GM23338 (cell line): ENCODE measurements around the gene TPCN2. TPM values are rescaled to one million over a fixed set of nuclear protein-coding genes. Genes with fewer than 3 reads are reported as not detected.

Source experiments
- ATAC-seq: fragments of 200-7000 bp; cut with Tn5 transposase; 3 replicates; pipeline ENCODE4 v1.9.1; 2020
- DNase-seq: peaks from one replicate; pipeline ENCODE4 v3.0.0-alpha.2; 2015; ENCODE audit warnings: low spot score
- H2AFZ ChIP-seq: fragments of 200-600 bp; sonication (generic); 2 replicates; pipeline ENCODE4 v1.8.0; 2016; ENCODE audit warnings: antibody characterized with exemption, mild to moderate bottlenecking, moderate library complexity
- H3F3A ChIP-seq: fragments of 200-600 bp; sonication (generic); replicated peaks from 2 replicates; pipeline ENCODE4 v1.8.0; 2017; ENCODE audit warnings: antibody characterized with exemption, mixed run types, low read depth
- H3K27ac ChIP-seq: fragments of 200-600 bp; sonication (generic); 2 replicates; pipeline ENCODE4 v1.6.1; 2016; ENCODE audit warnings: low read depth
- H3K27me3 ChIP-seq: fragments of 200-600 bp; sonication (generic); 2 replicates; pipeline ENCODE4 v1.8.0; 2016; ENCODE audit warnings: mild to moderate bottlenecking, mixed run types, moderate library complexity; ENCODE audit not compliant: insufficient read depth
- H3K36me3 ChIP-seq: fragments of 200-600 bp; sonication (generic); 2 replicates; pipeline ENCODE4 v1.8.0; 2016; ENCODE audit warnings: mild to moderate bottlenecking; ENCODE audit not compliant: insufficient read depth
- H3K4me1 ChIP-seq: fragments of 200-600 bp; sonication (generic); 2 replicates; pipeline ENCODE4 v1.8.0; 2016; ENCODE audit warnings: mild to moderate bottlenecking, moderate library complexity; ENCODE audit not compliant: insufficient read depth
- H3K4me2 ChIP-seq: fragments of 200-600 bp; sonication (generic); 2 replicates; pipeline ENCODE4 v1.7.1; 2017; ENCODE audit warnings: mixed run types
- H3K4me3 ChIP-seq: fragments of 200-600 bp; sonication (generic); 2 replicates; pipeline ENCODE4 v1.6.1; 2016; ENCODE audit warnings: mixed run types
- H3K79me2 ChIP-seq: fragments of 200-600 bp; sonication (generic); replicated peaks from 2 replicates; pipeline ENCODE4 v1.8.0; 2017; ENCODE audit warnings: mild to moderate bottlenecking; ENCODE audit not compliant: insufficient read depth
- H3K9me2 ChIP-seq: fragments of 200-600 bp; sonication (generic); 2 replicates; pipeline ENCODE4 v1.8.0; 2017; ENCODE audit not compliant: insufficient read depth
- H4K20me1 ChIP-seq: fragments of 200-600 bp; sonication (generic); replicated peaks from 2 replicates; pipeline ENCODE4 v1.8.0; 2017; ENCODE audit warnings: mild to moderate bottlenecking; ENCODE audit not compliant: insufficient read depth
- H3K27ac Mint-ChIP-seq: 2 replicates; pipeline ENCODE4 v1.8.0; 2020; ENCODE audit warnings: inconsistent platforms, mild to moderate bottlenecking, moderate library complexity, mixed read lengths
- H3K27me3 Mint-ChIP-seq: 3 replicates; pipeline ENCODE4 v1.8.0; 2022; ENCODE audit warnings: low read depth, mild to moderate bottlenecking, moderate library complexity, mixed read lengths, inconsistent platforms; ENCODE audit not compliant: insufficient read depth, poor library complexity
- H3K36me3 Mint-ChIP-seq: 3 replicates; pipeline ENCODE4 v1.8.0; 2021; ENCODE audit warnings: low read depth, mild to moderate bottlenecking, inconsistent platforms, moderate library complexity, mixed read lengths
- H3K4me1 Mint-ChIP-seq: 3 replicates; pipeline ENCODE4 v1.8.0; 2020; ENCODE audit warnings: mild to moderate bottlenecking, inconsistent platforms, mixed read lengths
- H3K4me3 Mint-ChIP-seq: 3 replicates; pipeline ENCODE4 v1.8.0; 2021; ENCODE audit warnings: moderate library complexity, mild to moderate bottlenecking, inconsistent platforms, mixed read lengths
- H3K9me3 Mint-ChIP-seq: 3 replicates; pipeline ENCODE4 v1.8.0; 2020; ENCODE audit warnings: moderate library complexity, mild to moderate bottlenecking, inconsistent platforms, mixed read lengths
- EZH2 ChIP-seq: fragments of 200-600 bp; sonication (generic); IDR thresholded peaks from one replicate; pipeline ENCODE4 v1.8.0; 2017; ENCODE audit warnings: antibody characterized with exemption, mild to moderate bottlenecking, low read depth; ENCODE audit not compliant: unreplicated experiment
- JUNB ChIP-seq: IDR thresholded peaks from one replicate; pipeline ENCODE4 v1.6.1; 2016; ENCODE audit warnings: antibody characterized with exemption; ENCODE audit not compliant: unreplicated experiment
- POLR2AphosphoS5 ChIP-seq: IDR thresholded peaks from 2 replicates; pipeline ENCODE4 v1.6.1; 2016; ENCODE audit warnings: antibody characterized with exemption, low read depth
- ZNF114 ChIP-seq: fragments of 250-450 bp; sonication (Bioruptor Pico); IDR thresholded peaks from 2 replicates; pipeline ENCODE4 v1.5.0; 2020; ENCODE audit warnings: mild to moderate bottlenecking, moderate library complexity
- ZNF331 ChIP-seq: fragments of 250-450 bp; sonication (Bioruptor Pico); IDR thresholded peaks from 2 replicates; pipeline ENCODE4 v1.5.0; 2020; ENCODE audit warnings: low read depth, mild to moderate bottlenecking, moderate library complexity
- polyA plus RNA-seq: library from polyadenylated mRNA; unstranded; fragments of >200 nt; fragmentation: Nextera tagmentation; extraction: Ambion mirVana; gene quantifications from 2 replicates; pipeline ENCODE4 v1.2.1, GENCODE V29; 2016
- total RNA-seq: library from RNA; depleted of rRNA; stranded (reverse); fragments of >200 nt; shearing (Covaris generic); gene quantifications from 2 replicates; pipeline ENCODE4 v1.2.3, GENCODE V29; 2014
- TF ChIP-seq, protein P1 (sequence below), 2 experiments: fragments of 200-600 bp in 1 of 2; sonication (generic) in 1 of 2; conservative IDR thresholded peaks; 2 replicates each; pipeline versions ENCODE4 v1.5.1 to v1.6.1; 2016 to 2017; ENCODE audit warnings: antibody characterized with exemption in 2 of 2, low read depth in 2 of 2, mild to moderate bottlenecking in 2 of 2, moderate library complexity in 1 of 2
- TF ChIP-seq, protein P2 (sequence below): IDR thresholded peaks from 2 replicates; pipeline ENCODE4 v1.6.1; 2016; ENCODE audit warnings: antibody characterized with exemption
- TF ChIP-seq, protein P3 (sequence below): fragments of 250-450 bp; sonication (Bioruptor Pico); IDR thresholded peaks from 2 replicates; pipeline ENCODE4 v1.5.0; 2020; ENCODE audit warnings: mild to moderate bottlenecking, moderate library complexity

The TPCN2 gene
- total and polyA plus RNA-seq, 2 experiments from 2014 or later = 5.8 to 14.7 TPM

GRCh38 chr11:69094915-69095290 is 46.2 kb downstream of the TPCN2 start:
- H3K9me3 Mint-ChIP-seq = no peaks in the 10 kb centered on the region; the same call in 2 of the 3 replicates
- Histone ChIP-seq H2AFZ (no peak overlapping the region), H3K9me2 (no peaks in the 10 kb centered on the region), H3K27ac (no peak overlapping the region), H3K4me1 (no peaks in the 10 kb centered on the region), H4K20me1 (no peaks in the 10 kb centered on the region), H3K36me3 (peaks cover 5% of the 10 kb centered on the region; the same call in 1 of the 2 replicates), H3K4me2 (no peak overlapping the region), H3K79me2 (no peaks in the 10 kb centered on the region), H3K27me3 (no peaks in the 10 kb centered on the region), H3K4me3 (no peak overlapping the region), H3F3A (no peaks in the 10 kb centered on the region)
- peaks cover 26% of the 10 kb centered on the region for H3K36me3 Mint-ChIP-seq
- ATAC-seq (no peak), DNase-seq (no peak)
- TF ChIP-seq, protein P1, sequence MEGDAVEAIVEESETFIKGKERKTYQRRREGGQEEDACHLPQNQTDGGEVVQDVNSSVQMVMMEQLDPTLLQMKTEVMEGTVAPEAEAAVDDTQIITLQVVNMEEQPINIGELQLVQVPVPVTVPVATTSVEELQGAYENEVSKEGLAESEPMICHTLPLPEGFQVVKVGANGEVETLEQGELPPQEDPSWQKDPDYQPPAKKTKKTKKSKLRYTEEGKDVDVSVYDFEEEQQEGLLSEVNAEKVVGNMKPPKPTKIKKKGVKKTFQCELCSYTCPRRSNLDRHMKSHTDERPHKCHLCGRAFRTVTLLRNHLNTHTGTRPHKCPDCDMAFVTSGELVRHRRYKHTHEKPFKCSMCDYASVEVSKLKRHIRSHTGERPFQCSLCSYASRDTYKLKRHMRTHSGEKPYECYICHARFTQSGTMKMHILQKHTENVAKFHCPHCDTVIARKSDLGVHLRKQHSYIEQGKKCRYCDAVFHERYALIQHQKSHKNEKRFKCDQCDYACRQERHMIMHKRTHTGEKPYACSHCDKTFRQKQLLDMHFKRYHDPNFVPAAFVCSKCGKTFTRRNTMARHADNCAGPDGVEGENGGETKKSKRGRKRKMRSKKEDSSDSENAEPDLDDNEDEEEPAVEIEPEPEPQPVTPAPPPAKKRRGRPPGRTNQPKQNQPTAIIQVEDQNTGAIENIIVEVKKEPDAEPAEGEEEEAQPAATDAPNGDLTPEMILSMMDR (conservative IDR thresholded peaks at IDR 0.05; ENCODE audit: low read depth in 2 of 2) = no peak
- TF ChIP-seq EZH2 = no peak
- TF ChIP-seq, protein P2, sequence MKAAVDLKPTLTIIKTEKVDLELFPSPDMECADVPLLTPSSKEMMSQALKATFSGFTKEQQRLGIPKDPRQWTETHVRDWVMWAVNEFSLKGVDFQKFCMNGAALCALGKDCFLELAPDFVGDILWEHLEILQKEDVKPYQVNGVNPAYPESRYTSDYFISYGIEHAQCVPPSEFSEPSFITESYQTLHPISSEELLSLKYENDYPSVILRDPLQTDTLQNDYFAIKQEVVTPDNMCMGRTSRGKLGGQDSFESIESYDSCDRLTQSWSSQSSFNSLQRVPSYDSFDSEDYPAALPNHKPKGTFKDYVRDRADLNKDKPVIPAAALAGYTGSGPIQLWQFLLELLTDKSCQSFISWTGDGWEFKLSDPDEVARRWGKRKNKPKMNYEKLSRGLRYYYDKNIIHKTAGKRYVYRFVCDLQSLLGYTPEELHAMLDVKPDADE = no peak
- no peak for TF ChIP-seq JUNB
- H3K4me3 Mint-ChIP-seq = no peak overlapping the region
- H3K27me3 Mint-ChIP-seq = peaks cover 14% of the 10 kb centered on the region
- peaks cover 6% of the 10 kb centered on the region for H3K4me1 Mint-ChIP-seq
- H3K27ac Mint-ChIP-seq = no peak overlapping the region

- ATAC-seq (no peak), DNase-seq (no peak)
- Mint-ChIP-seq H3K4me1 (peaks cover 9% of the 10 kb centered on the region), H3K27me3 (peaks cover 14% of the 10 kb centered on the region), H3K27ac (no peak overlapping the region), H3K4me3 (no peak overlapping the region), H3K36me3 (peaks cover 22% of the 10 kb centered on the region), H3K9me3 (no peaks in the 10 kb centered on the region; the same call in 2 of the 3 replicates)
- no peak overlapping the region for H3K4me2 ChIP-seq
- no peaks in the 10 kb centered on the region for H4K20me1 ChIP-seq
- H3K27me3 ChIP-seq = no peaks in the 10 kb centered on the region
- H3K27ac ChIP-seq = no peak overlapping the region
- H3K4me3 ChIP-seq = no peak overlapping the region
- peaks cover 5% of the 10 kb centered on the region; the same call in 1 of the 2 replicates for H3K36me3 ChIP-seq
- no peaks in the 10 kb centered on the region for H3K79me2 ChIP-seq
- no peaks in the 10 kb centered on the region for H3K9me2 ChIP-seq
- H3F3A ChIP-seq = no peaks in the 10 kb centered on the region
- H3K4me1 ChIP-seq = no peaks in the 10 kb centered on the region
- no peak for TF ChIP-seq POLR2AphosphoS5
- TF ChIP-seq ZNF331 (CRISPR knock-in tag) = no peak
- TF ChIP-seq EZH2 = no peak
- TF ChIP-seq ZNF114 (CRISPR knock-in tag) = no peak
- TF ChIP-seq, protein P3, sequence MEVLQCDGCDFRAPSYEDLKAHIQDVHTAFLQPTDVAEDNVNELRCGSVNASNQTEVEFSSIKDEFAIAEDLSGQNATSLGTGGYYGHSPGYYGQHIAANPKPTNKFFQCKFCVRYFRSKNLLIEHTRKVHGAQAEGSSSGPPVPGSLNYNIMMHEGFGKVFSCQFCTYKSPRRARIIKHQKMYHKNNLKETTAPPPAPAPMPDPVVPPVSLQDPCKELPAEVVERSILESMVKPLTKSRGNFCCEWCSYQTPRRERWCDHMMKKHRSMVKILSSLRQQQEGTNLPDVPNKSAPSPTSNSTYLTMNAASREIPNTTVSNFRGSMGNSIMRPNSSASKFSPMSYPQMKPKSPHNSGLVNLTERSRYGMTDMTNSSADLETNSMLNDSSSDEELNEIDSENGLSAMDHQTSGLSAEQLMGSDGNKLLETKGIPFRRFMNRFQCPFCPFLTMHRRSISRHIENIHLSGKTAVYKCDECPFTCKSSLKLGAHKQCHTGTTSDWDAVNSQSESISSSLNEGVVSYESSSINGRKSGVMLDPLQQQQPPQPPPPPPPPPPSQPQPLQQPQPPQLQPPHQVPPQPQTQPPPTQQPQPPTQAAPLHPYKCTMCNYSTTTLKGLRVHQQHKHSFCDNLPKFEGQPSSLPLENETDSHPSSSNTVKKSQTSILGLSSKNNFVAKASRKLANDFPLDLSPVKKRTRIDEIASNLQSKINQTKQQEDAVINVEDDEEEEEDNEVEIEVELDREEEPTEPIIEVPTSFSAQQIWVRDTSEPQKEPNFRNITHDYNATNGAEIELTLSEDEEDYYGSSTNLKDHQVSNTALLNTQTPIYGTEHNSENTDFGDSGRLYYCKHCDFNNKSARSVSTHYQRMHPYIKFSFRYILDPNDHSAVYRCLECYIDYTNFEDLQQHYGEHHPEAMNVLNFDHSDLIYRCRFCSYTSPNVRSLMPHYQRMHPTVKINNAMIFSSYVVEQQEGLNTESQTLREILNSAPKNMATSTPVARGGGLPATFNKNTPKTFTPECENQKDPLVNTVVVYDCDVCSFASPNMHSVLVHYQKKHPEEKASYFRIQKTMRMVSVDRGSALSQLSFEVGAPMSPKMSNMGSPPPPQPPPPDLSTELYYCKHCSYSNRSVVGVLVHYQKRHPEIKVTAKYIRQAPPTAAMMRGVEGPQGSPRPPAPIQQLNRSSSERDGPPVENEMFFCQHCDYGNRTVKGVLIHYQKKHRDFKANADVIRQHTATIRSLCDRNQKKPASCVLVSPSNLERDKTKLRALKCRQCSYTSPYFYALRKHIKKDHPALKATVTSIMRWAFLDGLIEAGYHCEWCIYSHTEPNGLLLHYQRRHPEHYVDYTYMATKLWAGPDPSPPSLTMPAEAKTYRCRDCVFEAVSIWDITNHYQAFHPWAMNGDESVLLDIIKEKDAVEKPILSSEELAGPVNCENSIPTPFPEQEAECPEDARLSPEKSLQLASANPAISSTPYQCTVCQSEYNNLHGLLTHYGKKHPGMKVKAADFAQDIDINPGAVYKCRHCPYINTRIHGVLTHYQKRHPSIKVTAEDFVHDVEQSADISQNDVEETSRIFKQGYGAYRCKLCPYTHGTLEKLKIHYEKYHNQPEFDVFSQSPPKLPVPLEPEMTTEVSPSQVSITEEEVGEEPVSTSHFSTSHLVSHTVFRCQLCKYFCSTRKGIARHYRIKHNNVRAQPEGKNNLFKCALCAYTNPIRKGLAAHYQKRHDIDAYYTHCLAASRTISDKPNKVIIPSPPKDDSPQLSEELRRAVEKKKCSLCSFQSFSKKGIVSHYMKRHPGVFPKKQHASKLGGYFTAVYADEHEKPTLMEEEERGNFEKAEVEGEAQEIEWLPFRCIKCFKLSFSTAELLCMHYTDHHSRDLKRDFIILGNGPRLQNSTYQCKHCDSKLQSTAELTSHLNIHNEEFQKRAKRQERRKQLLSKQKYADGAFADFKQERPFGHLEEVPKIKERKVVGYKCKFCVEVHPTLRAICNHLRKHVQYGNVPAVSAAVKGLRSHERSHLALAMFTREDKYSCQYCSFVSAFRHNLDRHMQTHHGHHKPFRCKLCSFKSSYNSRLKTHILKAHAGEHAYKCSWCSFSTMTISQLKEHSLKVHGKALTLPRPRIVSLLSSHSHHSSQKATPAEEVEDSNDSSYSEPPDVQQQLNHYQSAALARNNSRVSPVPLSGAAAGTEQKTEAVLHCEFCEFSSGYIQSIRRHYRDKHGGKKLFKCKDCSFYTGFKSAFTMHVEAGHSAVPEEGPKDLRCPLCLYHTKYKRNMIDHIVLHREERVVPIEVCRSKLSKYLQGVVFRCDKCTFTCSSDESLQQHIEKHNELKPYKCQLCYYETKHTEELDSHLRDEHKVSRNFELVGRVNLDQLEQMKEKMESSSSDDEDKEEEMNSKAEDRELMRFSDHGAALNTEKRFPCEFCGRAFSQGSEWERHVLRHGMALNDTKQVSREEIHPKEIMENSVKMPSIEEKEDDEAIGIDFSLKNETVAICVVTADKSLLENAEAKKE (CRISPR knock-in tag) = no peak
- no peak overlapping the region for H2AFZ ChIP-seq
Measured at GRCh38 chr11:69095300-69095699, 46.6 kb downstream of the TPCN2 start.
